ENCODE measurements around the gene INPP5D. TPM values are rescaled to one million over a fixed set of nuclear protein-coding genes. Genes with fewer than 3 reads are reported as not detected.
A peak's percentile ranks its signal among the peaks of the same experiment; 100 is the strongest.

The INPP5D gene
- total RNA-seq, 2 donors from 2014 or later = 163 to 184 TPM

GRCh38 chr2:233037078-233037477 is 23.1 kb upstream of the INPP5D start:
- Mint-ChIP-seq H3K27ac (no peak overlapping the region), H3K4me3 (no peak overlapping the region), H3K4me1 (no peaks in the 10 kb centered on the region), H3K36me3 (ENCODE audit: low read depth) (no peaks in the 10 kb centered on the region), H3K27me3 (peaks cover 16% of the 10 kb centered on the region)
- ATAC-seq (no peak), DNase-seq (no peak)
- no peaks in the 10 kb centered on the region for H3K9me3 ChIP-seq (ENCODE audit: control insufficient read depth, low read length, poor library complexity, severe bottlenecking)

GRCh38 chr2:233039212-233039845 is 20.8 kb upstream of the INPP5D start:
- no peak for ATAC-seq
- H3K36me3 Mint-ChIP-seq (ENCODE audit: low read depth) = no peaks in the 10 kb centered on the region
- H3K27ac Mint-ChIP-seq = no peak overlapping the region
- no peak overlapping the region for H3K4me3 Mint-ChIP-seq
- DNase-seq = no peak
- no peaks in the 10 kb centered on the region for H3K9me3 ChIP-seq (ENCODE audit: control insufficient read depth, low read length, poor library complexity, severe bottlenecking)
- H3K27me3 Mint-ChIP-seq = peaks cover 32% of the 10 kb centered on the region
- peaks cover 6% of the 10 kb centered on the region for H3K4me1 Mint-ChIP-seq

- Mint-ChIP-seq H3K4me3 (no peak overlapping the region), H3K36me3 (ENCODE audit: low read depth) (no peaks in the 10 kb centered on the region), H3K27me3 (peaks cover 32% of the 10 kb centered on the region), H3K4me1 (peaks cover 6% of the 10 kb centered on the region), H3K27ac (no peak overlapping the region)
- no peaks in the 10 kb centered on the region for H3K9me3 ChIP-seq (ENCODE audit: control insufficient read depth, low read length, poor library complexity, severe bottlenecking)
- ATAC-seq = no peak
- no peak for DNase-seq
These were observed 20.2 kb upstream of the INPP5D start for GRCh38 chr2:233039846-233040530.

- no peaks in the 10 kb centered on the region for H3K9me3 ChIP-seq (ENCODE audit: control insufficient read depth, low read length, poor library complexity, severe bottlenecking)
- ATAC-seq = no peak
- Mint-ChIP-seq H3K27ac (no peak overlapping the region), H3K4me1 (peaks cover 6% of the 10 kb centered on the region), H3K36me3 (ENCODE audit: low read depth) (no peaks in the 10 kb centered on the region), H3K27me3 (peaks cover 32% of the 10 kb centered on the region), H3K4me3 (no peak overlapping the region)
- no peak for DNase-seq
These were observed 19.6 kb upstream of the INPP5D start for GRCh38 chr2:233040571-233040970.

- no peak overlapping the region for H3K4me3 Mint-ChIP-seq
- ATAC-seq = no peak
- H3K27ac Mint-ChIP-seq = no peak overlapping the region
- no peak for DNase-seq
- peaks cover 32% of the 10 kb centered on the region for H3K27me3 Mint-ChIP-seq
- peaks cover 6% of the 10 kb centered on the region for H3K4me1 Mint-ChIP-seq
- H3K9me3 ChIP-seq (ENCODE audit: control insufficient read depth, low read length, poor library complexity, severe bottlenecking) = no peaks in the 10 kb centered on the region
- no peaks in the 10 kb centered on the region for H3K36me3 Mint-ChIP-seq (ENCODE audit: low read depth)
These were observed 18.3 kb upstream of the INPP5D start for GRCh38 chr2:233041722-233042323.

GRCh38 chr2:233042549-233042948 is 17.6 kb upstream of the INPP5D start:
- no peak overlapping the region for H3K4me3 Mint-ChIP-seq
- H3K27ac Mint-ChIP-seq = no peak overlapping the region
- ATAC-seq (no peak), DNase-seq (no peak)
- no peaks in the 10 kb centered on the region for H3K36me3 Mint-ChIP-seq (ENCODE audit: low read depth)
- peaks cover 37% of the 10 kb centered on the region for H3K27me3 Mint-ChIP-seq
- no peaks in the 10 kb centered on the region for H3K9me3 ChIP-seq (ENCODE audit: control insufficient read depth, low read length, poor library complexity, severe bottlenecking)
- H3K4me1 Mint-ChIP-seq = peaks cover 6% of the 10 kb centered on the region

GRCh38 chr2:233044974-233045605 is 15.1 kb upstream of the INPP5D start:
- peaks cover 39% of the 10 kb centered on the region for H3K27me3 Mint-ChIP-seq
- H3K36me3 Mint-ChIP-seq (ENCODE audit: low read depth) = no peaks in the 10 kb centered on the region
- no peaks in the 10 kb centered on the region for H3K9me3 ChIP-seq (ENCODE audit: control insufficient read depth, low read length, poor library complexity, severe bottlenecking)
- H3K4me3 Mint-ChIP-seq = no peak overlapping the region
- ATAC-seq (no peak), DNase-seq (no peak)
- no peak overlapping the region for H3K27ac Mint-ChIP-seq
- H3K4me1 Mint-ChIP-seq = peaks cover 20% of the 10 kb centered on the region

GRCh38 chr2:233047206-233047605 is 12.9 kb upstream of the INPP5D start:
- H3K27me3 Mint-ChIP-seq = peaks cover 25% of the 10 kb centered on the region
- H3K36me3 Mint-ChIP-seq (ENCODE audit: low read depth) = no peaks in the 10 kb centered on the region
- H3K4me1 Mint-ChIP-seq = peaks cover 26% of the 10 kb centered on the region
- ATAC-seq (no peak), DNase-seq (no peak)
- H3K9me3 ChIP-seq (ENCODE audit: control insufficient read depth, low read length, poor library complexity, severe bottlenecking) = no peaks in the 10 kb centered on the region
- no peak overlapping the region for H3K4me3 Mint-ChIP-seq
- H3K27ac Mint-ChIP-seq = peak overlapping the region; percentile 37

- no peaks in the 10 kb centered on the region for H3K9me3 ChIP-seq (ENCODE audit: control insufficient read depth, low read length, poor library complexity, severe bottlenecking)
- no peaks in the 10 kb centered on the region for H3K36me3 Mint-ChIP-seq (ENCODE audit: low read depth)
- H3K27ac Mint-ChIP-seq = peak overlapping the region; percentile 37
- ATAC-seq = no peak
- no peak for DNase-seq
- H3K4me3 Mint-ChIP-seq = no peak overlapping the region
- peaks cover 26% of the 10 kb centered on the region for H3K4me1 Mint-ChIP-seq
- H3K27me3 Mint-ChIP-seq = peaks cover 20% of the 10 kb centered on the region
These were observed 12.5 kb upstream of the INPP5D start for GRCh38 chr2:233047667-233048066.

GRCh38 chr2:233048569-233049193 is 11.5 kb upstream of the INPP5D start:
- ATAC-seq (no peak), DNase-seq (no peak)
- H3K9me3 ChIP-seq (ENCODE audit: control insufficient read depth, low read length, poor library complexity, severe bottlenecking) = no peaks in the 10 kb centered on the region
- Mint-ChIP-seq H3K27ac (peak overlapping the region; percentile 37), H3K36me3 (ENCODE audit: low read depth) (no peaks in the 10 kb centered on the region), H3K4me1 (peaks cover 22% of the 10 kb centered on the region), H3K4me3 (no peak overlapping the region), H3K27me3 (peaks cover 15% of the 10 kb centered on the region)

GRCh38 chr2:233049194-233049761 is 10.9 kb upstream of the INPP5D start:
- no peak overlapping the region for H3K4me3 Mint-ChIP-seq
- no peaks in the 10 kb centered on the region for H3K36me3 Mint-ChIP-seq (ENCODE audit: low read depth)
- peaks cover 16% of the 10 kb centered on the region for H3K27me3 Mint-ChIP-seq
- DNase-seq (no peak), ATAC-seq (peak; percentile 65)
- peaks cover 26% of the 10 kb centered on the region for H3K4me1 Mint-ChIP-seq
- H3K9me3 ChIP-seq (ENCODE audit: control insufficient read depth, low read length, poor library complexity, severe bottlenecking) = no peaks in the 10 kb centered on the region
- no peak overlapping the region for H3K27ac Mint-ChIP-seq

GRCh38 chr2:233051241-233052149 is 8.6 kb upstream of the INPP5D start:
- peaks cover 16% of the 10 kb centered on the region for H3K27me3 Mint-ChIP-seq
- ATAC-seq = no peak
- H3K4me3 Mint-ChIP-seq = no peak overlapping the region
- H3K27ac Mint-ChIP-seq = no peak overlapping the region
- DNase-seq = no peak
- peaks cover 41% of the 10 kb centered on the region for H3K4me1 Mint-ChIP-seq
- no peaks in the 10 kb centered on the region for H3K9me3 ChIP-seq (ENCODE audit: control insufficient read depth, low read length, poor library complexity, severe bottlenecking)
- no peaks in the 10 kb centered on the region for H3K36me3 Mint-ChIP-seq (ENCODE audit: low read depth)

Data from T-helper 17 cell (primary cell).